Hematopoietic multipotent progenitor cell (in vitro differentiated cells): ENCODE results near the gene LATS1. TPM values are rescaled to one million over a fixed set of nuclear protein-coding genes. Genes with fewer than 3 reads are reported as not detected.
"Not testable (repeated sequence)": the region's sequence is repeated elsewhere in the genome, so short reads cannot be mapped to it uniquely, and the experiment has no call there.

Source experiments
- DNase-seq, 3 donors: peaks; one replicate each; pipeline ENCODE4 v3.0.0-alpha.2; 2011 to 2015; ENCODE audit warnings: low read depth in 2 of 3, low spot score in 2 of 3
- total RNA-seq: library from RNA; depleted of rRNA; stranded (reverse); fragments of >200 nt; gene quantifications from one replicate; pipeline ENCODE4 v1.2.3, GENCODE V29; 2012

LATS1 gene
- total RNA-seq: 24.5 TPM

DNA sequence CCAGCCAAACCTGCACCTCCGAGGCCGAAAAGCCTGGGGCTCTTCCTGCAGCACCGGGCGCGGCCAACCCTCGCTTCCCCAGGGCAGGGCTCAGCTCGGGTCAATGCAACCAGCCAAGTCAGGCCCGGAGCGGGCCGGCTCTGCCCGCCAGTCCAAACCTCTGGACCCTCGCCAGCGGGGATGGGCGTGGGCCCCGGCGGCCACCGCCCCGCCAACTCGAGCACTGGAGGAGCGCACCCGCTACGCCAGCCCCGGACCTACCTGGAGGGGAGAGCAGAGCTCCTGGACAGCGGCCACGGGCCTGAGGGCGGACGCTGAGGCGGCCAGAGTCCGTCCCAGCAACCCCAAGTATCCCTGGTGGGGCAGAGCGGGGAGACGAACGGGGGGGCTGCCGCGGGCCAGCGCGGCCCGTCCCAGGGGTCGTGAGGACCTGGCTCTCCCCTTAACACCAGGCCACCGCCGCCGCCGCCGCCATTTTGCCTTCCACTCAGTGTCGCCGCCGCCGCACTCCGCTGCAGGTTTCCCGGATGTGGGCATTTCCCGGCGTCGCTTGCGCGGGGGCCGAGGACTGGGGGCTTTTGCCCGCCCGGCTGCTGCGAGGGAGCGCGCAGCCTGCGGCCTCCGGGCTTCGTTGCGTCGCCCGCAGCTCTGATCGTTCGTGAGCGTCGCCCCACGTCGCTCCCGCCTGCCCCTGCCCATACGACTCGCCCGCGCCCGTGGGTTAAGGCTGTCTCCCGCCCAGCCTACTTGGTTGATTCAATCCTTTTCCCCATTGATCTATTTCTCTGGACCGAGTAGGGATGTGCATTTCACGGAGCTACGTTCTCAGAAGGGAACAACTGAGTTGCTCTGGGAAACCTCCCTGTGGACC lies at the start of gene LATS1:
LATS1 (minus strand) TSS at position 514 of the 871 bp plus-strand sequence. CDS start 15,975 bp downstream, outside the sequence.
- DNase-seq: peak; percentile 76 to 90 (median 90)

DNA sequence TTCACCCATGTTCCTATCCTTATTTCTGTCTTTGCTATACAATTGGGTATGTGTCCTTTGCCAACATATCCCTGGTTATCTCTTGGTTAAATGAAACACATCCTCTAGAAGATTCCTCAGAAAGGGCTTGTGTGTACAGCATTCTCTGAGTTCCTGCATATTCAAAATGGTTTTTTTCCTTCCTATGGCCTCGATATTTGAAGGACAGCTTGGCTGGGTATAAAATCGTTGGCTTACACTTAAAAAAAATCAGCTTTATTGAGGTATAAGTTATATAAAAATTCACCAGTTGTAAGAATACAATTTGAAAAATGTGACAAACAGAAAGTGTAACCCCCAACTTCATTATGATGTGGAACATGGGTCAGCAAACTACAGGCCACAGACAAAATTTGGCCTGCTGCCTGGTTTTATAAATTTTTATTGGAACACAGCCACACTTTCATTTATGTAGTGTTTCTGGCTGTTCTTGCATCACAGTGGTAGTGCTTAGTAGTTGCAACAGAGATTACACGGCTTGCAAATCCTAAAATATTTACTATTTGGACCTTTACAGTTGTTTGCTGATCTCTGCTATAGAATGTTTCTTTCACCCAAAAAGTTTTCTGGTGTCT lies 48.4 kb upstream of the LATS1 start:
- DNase-seq: peak in 1 of 3 donors; percentile 8

DNA sequence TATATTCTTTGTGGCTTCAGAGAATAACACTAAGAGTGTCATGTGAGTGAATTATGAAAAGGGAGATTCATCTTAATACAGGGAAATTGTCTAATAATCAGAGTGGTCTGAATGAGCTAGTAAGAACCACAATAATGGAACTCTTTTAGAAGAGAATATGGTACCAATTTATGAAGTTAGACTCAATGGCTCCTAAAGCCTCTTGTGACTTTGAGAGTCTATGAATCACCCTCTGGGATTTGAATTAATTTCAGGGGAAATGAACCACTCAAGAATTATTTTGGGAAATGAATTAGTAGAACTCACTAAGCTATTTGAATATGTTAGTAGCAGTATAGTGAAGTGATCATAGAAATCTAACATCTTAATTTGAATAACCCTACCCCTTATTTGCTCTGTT lies 46.0 kb upstream of the LATS1 start:
- DNase-seq: no peak

DNA sequence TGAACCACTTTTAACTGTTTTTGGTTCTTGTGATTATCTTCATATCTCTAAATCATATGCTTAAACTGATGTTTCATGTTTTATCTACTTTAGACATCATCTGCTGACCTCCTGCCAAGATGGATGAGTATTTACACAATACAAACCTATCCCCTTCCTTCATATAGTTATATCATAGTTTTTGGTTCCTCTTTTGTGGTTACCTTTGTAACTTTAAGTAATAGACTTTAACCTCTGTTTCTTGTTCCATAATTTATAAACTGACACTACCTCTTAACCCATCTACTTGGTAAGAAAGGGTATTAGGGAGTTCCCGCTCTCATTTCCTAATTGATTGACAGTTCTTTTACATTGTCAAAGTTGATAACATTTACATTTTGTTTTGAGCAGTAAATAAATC lies 43.5 kb upstream of the LATS1 start:
- peak in 2 of 3 donors; percentile 31 to 68 for DNase-seq

DNA sequence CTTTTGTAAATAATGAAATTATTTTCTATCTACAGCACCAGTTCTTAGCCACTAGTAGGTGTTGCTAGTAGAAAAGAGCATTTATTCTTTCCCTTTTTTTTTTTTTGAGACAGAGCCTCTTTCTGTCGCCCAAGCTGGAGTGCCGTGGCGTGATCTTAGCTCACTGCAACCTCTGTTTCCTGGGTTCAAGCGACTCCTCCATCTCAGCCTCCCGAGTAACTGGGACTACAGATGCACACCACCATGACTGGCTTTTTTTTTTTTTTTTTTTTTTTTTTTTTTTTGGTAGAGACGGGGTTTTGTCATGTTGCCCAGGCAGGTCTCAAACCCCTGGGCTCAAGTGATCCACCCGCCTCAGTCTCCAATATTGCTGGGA lies 38.3 kb upstream of the LATS1 start:
- no peak for DNase-seq

DNA sequence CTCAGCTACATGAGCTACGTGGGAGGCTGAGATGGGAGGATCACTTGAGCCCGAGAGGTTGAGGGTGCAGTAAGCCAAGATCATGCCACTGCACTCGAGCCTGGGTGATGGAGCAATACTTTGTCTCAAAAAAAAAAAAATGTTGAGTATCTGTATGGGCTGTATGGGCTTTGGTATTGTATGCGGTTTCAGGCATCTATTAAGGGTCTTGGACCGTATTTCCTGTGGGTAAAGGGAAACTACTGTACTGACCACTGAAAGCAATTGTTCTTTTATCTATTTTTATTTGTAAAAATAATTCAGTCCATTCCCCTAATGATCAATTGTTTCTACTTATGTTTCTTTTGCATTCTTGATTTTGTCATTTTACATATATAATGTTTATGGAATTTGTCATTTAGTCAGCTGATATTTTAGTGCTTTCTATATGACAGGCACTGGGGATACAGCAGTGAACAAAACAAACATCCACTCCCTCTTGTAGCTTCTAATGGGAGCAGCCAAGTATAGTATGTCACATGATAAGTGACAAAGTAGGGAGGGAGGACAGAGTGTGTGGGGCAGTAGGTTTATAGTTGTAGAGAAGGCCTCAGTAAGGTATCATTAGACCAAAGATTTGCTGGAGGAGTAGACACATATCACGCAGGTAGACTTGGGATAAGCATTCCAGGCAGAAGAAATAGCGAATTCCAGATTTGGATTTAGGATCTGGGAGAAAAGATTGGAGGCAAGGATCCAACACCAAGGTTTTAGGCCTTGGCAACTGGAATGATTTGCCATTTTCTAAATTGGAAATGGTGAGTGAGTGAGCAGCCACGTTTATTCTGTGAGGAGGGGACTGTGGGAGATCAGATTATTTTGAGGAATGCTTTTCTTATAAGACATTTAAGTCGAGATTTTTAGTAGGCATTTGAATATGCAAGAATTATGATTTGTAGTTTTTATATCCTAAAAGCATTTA lies 37.7 kb upstream of the LATS1 start:
- DNase-seq: no peak

DNA sequence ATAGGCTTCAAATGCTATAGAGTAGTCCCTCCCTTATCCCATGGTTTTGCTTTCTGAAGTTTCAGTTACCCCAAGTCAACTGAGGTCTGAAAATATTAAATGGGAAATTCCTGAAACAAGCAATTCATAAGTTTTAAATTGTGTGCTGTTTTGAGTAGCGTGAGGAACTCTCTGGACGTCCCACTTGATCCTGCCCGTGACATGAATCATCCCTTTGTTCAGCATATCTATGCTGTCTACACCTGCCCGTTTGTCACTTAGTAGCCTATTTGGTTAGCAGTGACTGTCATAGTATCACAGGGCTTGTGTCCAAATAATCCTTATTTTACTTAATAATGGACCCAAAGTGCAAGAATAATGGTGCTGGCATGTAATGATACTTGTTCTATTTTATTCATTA lies 36.6 kb upstream of the LATS1 start:
- no peak for DNase-seq

DNA sequence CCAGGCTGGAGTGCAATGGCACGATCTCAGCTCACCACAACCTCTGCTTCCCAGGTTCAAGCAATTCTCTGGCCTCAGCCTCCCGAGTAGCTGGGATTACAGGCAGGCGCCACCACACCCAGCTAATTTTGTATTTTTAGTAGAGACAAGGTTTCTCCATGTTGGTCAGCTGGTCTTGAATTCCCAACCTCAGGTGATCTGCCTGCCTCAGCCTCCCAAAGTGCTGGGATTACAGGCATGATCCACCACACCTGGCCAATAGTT lies 35.4 kb upstream of the LATS1 start:
- DNase-seq: not testable (repeated sequence)

DNA sequence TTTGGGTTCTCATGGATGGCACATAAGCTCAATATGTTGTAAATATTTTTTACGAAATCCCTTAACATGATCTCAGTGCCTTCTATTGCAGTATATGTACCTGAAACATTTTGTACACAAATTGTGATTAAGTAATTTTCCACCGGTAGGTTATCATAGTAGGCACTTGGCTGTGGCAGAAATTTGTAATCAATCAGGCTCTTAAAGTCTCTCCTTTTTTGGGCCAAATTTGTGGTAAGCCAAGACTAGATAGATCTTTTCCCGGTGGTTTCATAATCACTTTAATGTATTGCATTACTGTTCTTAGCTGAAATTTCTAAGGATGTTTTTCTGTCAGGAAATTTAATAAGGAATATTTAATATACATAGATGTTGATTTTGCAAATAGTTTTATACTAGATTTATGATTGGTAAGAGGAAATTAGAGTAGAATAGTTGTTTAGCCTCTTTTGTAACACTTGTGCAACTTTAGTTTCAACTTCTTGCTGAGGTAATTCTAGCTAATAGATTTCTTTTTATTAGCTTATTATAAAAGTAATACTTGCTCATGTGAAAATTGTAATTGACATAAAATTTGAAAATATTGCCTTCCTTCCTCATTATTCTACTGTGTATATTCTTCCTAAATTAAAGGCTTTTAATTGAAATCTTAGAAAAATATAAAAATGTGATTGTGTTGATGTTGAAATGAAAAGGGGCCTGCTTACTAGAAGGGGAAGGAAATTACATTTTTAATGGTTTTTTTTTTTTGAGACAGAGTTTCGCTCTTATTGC lies 34.9 kb upstream of the LATS1 start:
- DNase-seq: no peak

DNA sequence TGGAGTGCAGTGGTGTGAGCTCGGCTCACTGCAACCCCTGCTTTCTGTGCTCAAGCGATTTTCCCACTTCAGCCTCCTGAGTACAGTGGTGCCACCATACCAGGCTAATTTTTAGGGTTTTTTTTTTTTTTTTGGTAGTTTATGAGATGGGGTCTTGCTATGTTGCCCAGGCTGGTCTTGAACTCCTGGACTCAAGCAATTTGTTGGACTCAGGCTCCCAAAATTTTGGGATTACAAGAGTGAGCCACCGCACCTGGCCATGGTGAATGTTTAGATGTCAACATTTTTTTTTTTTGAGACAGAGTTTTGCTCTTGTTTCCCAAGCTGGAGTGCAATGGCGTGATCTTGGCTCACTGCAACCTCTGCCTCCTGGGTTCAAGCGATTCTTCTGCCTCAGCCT lies 34.0 kb upstream of the LATS1 start:
- DNase-seq: not testable (repeated sequence)

DNA sequence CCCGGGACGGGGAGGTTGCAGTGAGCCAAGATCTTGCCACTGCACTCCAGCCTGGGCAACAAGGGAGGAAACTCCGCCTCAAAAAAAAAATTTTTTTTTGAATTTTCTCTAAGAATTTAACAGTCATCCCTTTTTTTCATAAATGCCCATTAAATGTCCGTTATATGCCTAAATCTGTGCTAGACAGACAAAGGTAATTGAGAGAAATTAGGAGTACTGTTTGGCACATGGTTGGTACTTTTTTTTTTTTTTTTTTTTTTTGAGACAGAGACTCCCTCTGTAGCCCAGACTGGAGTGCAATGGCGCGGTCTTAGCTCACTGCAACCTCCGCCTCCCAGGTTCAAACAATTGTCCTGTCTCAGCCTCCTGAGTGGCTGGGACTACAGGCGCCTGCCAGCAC lies 33.3 kb upstream of the LATS1 start:
- DNase-seq: no peak

DNA sequence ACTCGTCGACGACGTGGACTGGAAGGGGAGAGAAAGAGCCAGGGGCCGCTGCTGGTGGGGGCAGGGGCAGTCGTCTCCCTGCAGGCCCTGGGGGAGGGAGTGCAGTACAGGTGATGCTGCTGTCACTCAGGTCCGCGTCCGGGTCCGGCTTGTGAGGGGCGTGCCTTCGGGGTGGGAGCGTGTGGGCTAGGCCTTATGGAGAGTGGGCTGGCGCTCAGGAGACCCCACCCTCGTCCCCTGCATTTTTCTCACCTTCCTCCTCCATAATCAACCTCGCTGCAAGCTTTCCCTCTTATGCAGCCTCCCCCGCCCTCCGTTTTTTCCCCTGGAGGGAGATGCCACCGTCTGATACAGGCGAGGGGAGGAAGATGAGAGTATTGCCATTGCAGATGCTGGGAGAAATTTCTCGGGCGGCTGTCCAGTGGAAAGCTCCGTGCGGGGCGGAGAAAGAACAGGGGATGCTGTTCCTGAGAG lies 32.3 kb upstream of the LATS1 start:
- peak in 2 of 3 donors; percentile 54 to 60 for DNase-seq

DNA sequence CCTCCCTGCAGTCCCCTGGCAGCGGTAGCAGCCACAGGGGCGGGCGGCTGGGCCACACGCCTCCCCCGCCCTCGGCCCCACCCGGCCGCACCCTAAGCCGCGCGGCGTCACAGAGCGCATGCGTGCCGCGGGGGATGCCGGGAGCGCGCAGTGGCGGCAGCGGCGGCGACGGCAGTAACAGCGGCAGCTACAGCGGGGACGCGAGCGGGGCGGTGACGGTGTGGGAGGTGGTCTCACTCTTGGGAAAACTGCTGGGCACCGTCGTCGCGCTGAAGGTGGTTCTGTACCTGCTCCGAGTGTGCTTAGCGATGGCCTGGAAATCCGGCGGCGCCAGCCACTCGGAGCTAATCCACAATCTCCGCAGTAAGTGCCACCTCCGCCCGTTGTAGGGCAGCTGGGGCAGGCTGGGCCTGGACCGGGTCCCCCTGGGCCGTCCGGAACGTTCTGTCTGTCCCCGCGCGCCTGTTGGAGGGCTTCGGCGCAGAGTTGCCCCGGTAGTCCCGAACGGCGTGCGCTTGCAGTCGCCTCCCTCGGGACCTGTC lies 31.8 kb upstream of the LATS1 start, which contains the start of gene PCMT1:
PCMT1 (plus strand) TSS at position 148 of the 542 bp plus-strand sequence; CDS start at position 309, 161 bp downstream.
- peak; percentile 86 to 95 (median 91) for DNase-seq

DNA sequence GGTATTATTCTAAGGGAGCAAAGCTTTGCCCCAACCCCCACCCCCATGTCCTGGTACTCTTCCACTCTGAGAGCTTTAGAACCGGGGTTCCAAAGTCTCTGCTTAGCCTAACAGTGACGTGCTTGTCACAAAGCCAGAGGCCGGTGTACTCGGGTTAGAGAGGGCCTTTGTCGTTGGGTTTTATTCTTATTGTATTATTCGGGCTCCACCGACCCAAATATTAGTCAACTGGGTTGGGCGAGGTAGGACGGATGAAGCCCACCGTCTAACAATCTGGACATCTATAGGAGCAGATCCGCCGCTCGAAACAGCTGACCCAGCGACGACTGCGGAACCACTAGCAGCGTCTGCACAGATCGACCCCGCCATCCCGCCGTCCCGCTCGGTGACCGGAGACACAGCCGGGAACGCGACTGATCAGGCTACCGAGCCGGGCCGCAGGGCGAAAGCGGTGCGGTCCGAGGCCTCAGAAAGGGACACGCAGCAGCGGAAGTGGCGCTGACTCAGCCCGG lies 31.2 kb upstream of the LATS1 start:
- DNase-seq: not testable (repeated sequence)

DNA sequence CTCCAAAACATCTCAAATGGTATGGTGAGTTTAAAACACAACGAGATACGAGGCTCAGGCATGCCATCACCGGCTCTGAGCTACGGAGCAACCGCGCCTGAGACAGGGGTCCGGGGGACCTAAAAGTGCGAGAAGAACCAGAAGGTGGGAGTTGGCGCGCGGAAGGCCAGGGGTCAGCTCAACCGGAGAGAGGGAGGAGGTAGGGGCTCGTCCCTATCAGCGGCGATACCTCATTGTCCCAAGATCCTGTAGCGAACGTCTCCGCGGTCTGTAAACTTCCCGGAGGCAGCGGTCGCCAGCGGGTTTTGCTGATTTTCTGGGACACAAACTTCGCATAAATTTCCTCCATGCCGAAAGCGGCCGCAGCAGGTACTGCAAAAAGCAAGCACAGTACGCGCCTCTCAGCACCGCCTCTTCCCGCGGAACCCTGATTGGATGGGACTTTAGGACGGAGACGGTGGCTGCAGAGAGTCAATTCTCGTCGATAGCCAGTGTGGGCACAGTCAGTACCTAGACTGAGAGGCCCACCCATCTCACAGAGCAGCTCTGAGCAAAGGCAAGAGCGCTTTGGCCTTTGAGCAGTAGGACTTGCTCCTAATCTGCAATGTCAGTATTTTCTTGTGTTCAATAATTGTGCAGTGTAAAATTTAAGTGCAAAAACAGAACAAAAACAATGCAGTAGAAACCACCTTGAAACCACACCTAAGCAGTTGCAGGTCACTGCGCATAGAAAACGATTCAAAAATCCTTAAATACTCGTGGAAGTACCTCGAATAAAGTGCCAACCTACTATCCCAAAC lies 28.4 kb upstream of the LATS1 start, which contains the start of gene NUP43:
NUP43 (minus strand) TSS at position 383 of the 800 bp plus-strand sequence; CDS start at position 349, 34 bp downstream.
- peak; percentile 74 to 95 (median 92) for DNase-seq

DNA sequence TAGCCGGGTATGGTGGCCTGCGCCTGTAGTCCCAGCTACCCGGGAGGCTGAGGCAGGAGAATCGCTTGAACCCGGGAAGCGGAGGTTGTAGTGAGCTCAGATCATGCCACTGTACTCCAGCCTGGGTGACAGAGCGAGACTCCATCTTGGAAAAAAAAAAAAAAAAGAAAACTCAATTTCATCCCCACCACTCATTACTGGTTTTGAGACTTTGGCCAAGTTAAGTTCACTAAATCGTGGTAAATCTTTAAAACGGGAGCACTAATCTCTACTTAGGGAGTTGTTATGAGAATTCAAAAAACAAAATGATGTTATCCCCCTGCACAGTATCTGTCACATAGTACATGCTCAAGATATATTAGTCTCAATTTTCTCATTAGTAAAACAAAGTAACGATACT lies 27.4 kb upstream of the LATS1 start:
- DNase-seq: not testable (repeated sequence)

DNA sequence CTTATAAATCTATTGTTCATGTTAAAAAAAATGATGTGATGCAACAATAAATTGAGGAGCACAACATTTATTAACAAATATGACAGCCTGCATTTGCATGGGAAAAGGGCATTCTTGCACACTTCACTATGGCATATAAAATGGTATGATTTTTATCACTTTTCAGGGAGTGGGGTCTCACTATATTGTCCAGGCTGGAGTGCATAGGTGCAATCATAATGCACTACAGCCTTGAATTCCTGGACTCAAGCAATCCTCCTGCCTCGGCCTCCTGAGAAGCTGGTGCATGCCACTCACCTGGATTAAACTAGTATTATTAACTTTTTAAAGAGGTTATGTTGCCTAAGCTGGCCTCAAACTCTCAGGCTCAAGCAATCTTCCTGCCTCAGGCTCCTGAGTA lies 17.0 kb upstream of the LATS1 start:
- no peak for DNase-seq

DNA sequence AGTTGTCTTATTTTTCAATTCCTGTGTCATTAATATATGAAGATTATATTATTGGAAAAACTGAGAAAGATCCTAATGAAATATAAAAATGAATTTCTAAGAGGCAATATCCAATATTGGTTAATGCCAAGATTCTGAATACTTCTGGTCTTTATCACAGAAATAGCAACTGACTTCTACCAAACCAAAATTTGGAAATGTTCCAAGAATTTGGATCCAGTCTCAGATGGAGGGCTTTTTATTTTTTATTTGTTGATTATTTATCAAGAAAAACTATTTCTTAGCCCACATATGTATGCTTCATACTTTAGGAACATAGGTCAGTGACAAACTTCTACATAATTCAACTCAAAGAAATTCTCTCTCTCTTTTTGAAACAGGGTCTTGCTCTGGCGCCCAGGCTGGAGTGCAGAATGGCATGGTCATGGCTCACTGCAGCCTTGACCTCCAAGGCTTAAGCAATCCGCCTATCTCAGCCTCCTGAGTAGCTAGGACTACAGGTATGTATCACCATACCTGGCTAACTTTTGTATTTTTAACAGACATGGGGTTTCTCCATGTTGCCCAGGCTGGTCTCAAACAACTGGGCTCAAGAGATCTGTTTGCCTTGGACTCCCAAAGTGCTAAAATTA lies 15.3 kb upstream of the LATS1 start:
- no peak for DNase-seq
